GM08714 (cell line): Measurements from ENCODE around the gene TADA1.

Source experiments
- H3K4me3 ChIP-seq: fragments of 200-500 bp; sonication (Bioruptor generic); 2 replicates; pipeline ENCODE4 v1.5.1; 2014; ENCODE audit warnings: mild to moderate bottlenecking, low read length, inconsistent platforms
- ZNF274 ChIP-seq: IDR thresholded peaks from 2 replicates; pipeline ENCODE4 v1.6.1; 2012; ENCODE audit warnings: mild to moderate bottlenecking, low read depth, low read length

Gene TADA1

DNA sequence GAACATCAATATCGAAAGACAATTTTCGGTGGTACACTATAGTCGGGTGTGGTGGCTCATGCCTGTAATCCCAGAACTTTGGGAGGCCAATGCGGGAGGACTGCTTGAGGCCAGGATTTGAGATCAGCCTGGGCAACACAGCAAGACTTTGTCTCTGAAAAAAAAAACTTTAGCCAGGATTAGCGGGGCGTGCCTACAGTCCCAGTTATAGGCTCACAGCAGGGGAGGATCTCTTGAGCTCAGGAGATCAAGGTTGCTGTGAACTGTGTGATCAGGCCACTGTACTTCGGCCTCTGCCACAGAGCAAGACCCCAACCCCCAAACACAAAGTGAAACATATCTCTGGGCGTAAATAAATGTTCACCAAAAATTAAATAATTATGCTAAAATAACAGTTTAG, 1.6 kb downstream of the TADA1 start:
- TF ChIP-seq ZNF274: no peak
- no peak overlapping the region for H3K4me3 ChIP-seq

DNA sequence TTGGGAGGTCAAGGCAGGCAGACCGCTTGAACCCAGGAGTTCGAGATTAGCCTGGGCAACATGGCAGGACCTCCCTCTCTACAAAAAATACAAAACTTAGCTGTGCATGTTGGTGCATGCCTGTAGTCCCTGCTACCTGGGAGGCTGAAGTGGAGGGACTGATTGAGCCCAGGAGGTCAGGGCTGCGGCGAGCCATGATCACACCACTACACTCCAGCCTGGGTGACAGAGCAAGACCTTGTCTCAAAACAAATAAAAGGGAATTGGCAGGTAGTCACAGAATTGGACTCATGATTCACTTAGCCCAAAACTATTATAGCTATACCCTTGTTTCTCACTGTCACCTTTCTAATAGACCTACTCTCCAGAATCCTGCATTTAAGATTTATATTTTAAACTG, 5.5 kb downstream of the TADA1 start:
- TF ChIP-seq ZNF274: no peak
- no peak overlapping the region for H3K4me3 ChIP-seq

DNA sequence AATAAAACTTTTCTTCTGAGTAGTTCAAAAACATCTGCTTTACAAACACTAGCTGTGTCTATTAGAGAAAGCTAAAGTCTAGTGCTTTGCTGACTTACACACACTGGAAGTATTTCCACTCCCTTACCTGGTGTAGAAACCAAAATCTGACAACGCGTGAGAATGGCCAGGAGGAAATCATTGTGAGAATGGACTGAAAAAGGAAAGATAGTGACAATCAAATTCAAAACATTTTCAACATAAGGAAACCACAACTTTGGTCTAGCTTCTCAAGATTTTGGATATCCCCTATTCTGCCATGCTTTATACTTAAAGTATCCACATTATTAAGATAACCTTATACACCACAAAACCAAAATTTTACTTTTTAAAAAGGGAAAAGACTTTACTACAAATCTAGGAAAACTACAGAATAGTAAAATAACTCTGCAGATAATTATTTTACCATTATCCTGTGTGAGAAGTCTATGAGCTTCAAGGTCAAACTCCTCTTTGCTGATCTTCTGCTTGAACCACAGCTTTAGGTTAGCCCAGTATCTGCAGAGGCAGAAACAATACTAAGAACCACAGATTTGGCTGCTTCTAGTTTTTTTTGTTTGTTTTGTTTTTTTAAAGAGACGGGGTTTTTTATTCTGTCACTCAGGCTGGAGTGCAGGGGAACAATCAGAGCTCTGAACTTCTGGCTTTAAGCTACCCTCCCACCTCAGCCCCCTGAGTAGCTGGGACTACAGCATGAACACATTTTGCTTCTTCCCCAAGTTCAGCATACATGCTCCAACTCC, 6.6 kb downstream of the TADA1 start:
- no peak overlapping the region for H3K4me3 ChIP-seq
- TF ChIP-seq ZNF274: no peak

DNA sequence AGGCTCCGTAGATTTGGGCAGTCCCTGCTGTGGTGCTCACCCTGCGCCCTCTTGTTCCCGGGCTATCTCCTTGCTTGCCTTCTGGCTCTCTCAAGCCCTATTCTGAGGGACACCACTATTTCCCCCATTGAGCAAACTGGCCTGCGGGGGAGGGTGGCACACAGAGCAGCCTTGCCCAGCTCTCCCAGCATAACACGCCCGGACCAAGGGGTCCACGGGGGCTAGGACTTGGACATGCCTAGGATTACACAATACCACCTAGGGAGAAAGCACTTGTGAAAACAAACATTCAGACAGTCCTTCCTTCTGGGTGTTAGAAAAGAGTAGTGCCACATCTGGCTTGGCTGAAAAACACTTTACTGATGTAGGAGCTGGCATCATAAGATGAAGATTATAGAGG, 7.4 kb downstream of the TADA1 start:
- no peak for TF ChIP-seq ZNF274
- H3K4me3 ChIP-seq: no peak overlapping the region

GRCh38 chr1:166865926-166866325, 10.1 kb downstream of the TADA1 start:
- H3K4me3 ChIP-seq: no peak overlapping the region
- TF ChIP-seq ZNF274: no peak

GRCh38 chr1:166859597-166859996, 16.5 kb downstream of the TADA1 start:
- no peak for TF ChIP-seq ZNF274
- no peak overlapping the region for H3K4me3 ChIP-seq

DNA sequence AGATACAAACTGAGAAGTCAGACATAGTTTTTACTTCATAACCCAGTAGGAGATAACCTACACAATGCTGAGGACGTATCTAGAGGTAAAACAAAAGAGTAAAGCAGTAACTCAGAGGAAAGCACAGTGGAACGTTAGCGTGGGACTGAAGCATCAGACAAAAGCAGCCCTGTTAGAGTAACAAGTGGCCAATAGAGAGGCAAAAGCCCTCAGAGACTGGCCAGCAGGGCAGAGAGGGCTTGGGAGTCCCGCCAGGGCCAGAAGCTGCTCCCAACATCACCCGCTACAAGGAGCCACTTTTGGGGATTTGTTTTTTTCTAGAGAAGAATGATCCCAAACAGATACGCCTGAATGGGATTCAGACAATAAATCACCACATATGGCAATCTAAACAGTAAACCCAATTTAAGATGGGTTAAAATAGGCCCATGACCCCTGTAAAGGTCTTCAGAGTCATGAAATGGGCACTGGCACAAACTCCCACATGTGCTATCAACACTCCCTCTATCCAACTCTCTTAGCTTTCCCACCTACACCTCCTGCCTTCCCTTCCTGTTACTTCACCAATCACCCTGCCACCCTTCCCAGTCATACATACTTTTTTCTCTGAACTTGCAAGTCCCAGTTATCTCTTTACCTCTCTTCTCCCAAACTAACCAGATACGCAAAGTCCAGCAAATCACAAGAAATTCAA, 17.2 kb downstream of the TADA1 start:
- no peak for TF ChIP-seq ZNF274
- H3K4me3 ChIP-seq: no peak overlapping the region

DNA sequence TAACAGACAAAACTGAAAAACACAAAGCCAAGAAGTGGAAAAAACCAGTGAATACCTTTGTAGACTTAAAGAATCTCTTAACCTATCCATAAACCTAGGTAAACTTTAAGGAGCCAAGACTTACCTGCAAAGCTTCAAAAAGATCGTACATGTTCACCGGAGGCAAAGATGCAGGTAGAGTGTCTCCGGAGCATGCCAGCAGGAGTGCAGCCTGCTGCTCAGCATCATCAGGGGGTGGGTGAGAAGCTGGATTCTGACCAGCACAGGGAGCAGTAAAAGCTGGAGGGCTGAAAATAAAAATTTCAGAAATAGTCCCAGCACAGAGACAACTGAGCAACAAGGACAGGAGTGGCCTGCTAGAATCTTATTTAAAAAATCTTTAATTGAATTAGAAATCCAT, 18.1 kb downstream of the TADA1 start:
- H3K4me3 ChIP-seq: no peak overlapping the region
- TF ChIP-seq ZNF274: no peak

DNA sequence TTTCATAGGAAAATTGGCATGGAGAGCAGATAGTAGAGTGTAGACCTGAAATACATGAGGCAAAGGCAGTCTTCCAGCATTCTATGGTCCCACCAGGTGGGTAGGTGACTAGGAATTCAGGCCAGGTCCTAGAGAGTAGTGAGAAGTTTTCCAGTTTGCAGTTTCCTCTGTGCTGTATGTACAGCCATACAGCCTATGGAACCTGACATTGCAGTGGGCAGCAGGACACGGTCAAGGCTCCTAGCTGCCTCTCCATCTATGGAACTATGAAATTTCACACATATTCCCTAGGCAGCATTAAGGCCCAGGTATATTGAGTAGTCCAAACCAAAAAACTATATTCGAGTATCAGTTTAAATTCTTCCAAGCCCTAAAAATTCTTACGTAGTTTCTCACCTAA, 20.5 kb downstream of the TADA1 start:
- no peak for TF ChIP-seq ZNF274
- H3K4me3 ChIP-seq: no peak overlapping the region

- no peak for TF ChIP-seq ZNF274
These were observed 23.1 kb downstream of the TADA1 start for GRCh38 chr1:166852918-166853317.

GRCh38 chr1:166849135-166849534, 26.9 kb downstream of the TADA1 start:
- no peak for TF ChIP-seq ZNF274
- no peak overlapping the region for H3K4me3 ChIP-seq

More at GRCh38 chr1:166852918-166853317, 23.1 kb downstream of the TADA1 start:
- H3K4me3 ChIP-seq: no peak overlapping the region

- no peak overlapping the region for H3K4me3 ChIP-seq
- TF ChIP-seq ZNF274: no peak
These were observed 27.9 kb downstream of the TADA1 start for GRCh38 chr1:166848193-166848592.

DNA sequence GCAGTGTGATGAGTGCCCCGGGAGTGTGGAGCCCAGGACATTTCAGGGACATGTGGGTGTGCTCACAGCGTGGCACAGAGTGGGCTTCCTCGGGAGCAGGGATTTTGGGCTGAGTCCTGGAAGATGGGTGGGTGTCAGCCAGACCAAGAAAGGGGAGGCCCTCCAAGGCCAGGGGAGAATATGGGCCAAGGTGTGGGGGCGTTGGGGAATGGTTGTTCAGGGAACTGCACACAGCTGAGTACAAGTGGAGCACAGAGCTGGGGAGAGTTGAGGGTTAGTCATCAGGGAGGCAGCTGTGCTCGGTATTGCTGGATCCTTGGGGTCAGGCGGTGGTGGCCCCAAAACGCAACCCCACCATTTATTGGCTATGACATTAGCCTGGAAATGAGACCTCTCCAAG, 31.3 kb downstream of the TADA1 start:
- H3K4me3 ChIP-seq: no peak overlapping the region
- no peak for TF ChIP-seq ZNF274

DNA sequence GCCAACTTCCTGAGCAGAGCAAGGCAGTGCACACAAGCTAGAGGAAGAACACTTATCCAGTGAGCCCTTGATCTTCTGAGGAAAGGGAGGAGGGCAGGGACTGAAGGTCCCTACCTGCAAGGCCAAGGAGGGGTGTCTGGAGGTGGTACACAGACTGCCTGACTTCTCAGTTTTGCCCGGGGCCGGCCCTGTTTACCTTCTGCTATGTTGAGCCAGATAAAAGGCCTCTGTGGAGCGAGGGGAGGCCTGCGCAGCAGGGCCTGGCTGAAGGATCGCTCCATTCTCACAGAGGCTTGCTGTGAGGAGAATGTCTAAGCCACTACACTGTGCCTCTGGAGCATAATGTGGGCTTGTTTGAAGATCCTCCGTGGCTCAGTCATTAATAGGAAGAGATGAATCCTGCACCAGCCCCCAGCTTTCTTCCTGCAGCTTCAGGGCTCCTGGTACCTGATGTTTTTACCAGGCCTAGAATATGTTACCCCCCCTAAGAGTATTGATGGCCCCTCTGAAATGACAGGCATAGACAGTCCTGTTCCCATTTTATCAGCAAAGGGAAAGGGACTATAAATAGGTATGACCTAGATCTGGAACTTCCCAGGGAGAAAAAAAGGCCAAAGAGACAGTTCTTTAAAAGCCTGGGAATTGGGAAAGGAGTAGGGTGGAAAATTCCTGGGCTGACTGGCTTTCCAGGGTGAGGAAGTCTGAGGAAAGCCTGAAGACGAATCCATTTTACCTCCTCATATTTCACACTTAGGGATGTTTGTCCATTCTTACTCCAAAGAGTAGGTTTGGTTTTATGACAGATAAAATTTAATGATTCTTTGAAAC, 32.1 kb downstream of the TADA1 start:
- no peak overlapping the region for H3K4me3 ChIP-seq
- TF ChIP-seq ZNF274: no peak
